HCT116 (cell line): ENCODE data around the gene KLHL25. TPM values are rescaled to one million over a fixed set of nuclear protein-coding genes. Genes with fewer than 3 reads are reported as not detected.

Source experiments
- ATAC-seq: fragments of 200-7000 bp; cut with Tn5 transposase; 2 replicates; pipeline ENCODE4 v1.9.1; 2020; ENCODE audit warnings: mild to moderate bottlenecking, moderate library complexity
- BruUV-seq: library from RNA; stranded (reverse); fragments of 400-500 nt; replicated peaks from 2 replicates; lab custom pipeline; 2021; lab: Mats Ljungman, UMichigan
- CTCF ChIA-PET: fragments of 300-600 bp; sonication (Branson Sonifier 250); formaldehyde crosslinking; loops from one replicate; lab custom pipeline; 2021; ENCODE audit warnings: antibody characterized with exemption; lab: Charles Lee
- POLR2A ChIA-PET: fragments of 300-600, 350-600 bp; sonication (Branson Sonifier 250); formaldehyde crosslinking; loops from one replicate; lab custom pipeline; 2021; ENCODE audit warnings: antibody characterized with exemption; lab: Charles Lee
- RAD21 ChIA-PET, 2 experiments: fragments of 300-600 bp; sonication (Branson Sonifier 250); formaldehyde crosslinking; loops; one replicate each; lab custom pipeline; 2023; ENCODE audit warnings: low total read pairs in 2 of 2; ENCODE audit not compliant: uncharacterized antibody in 2 of 2, unreplicated experiment in 2 of 2, low non-redundant PET in 1 of 2; lab: Charles Lee
- DNase-seq: peaks from one replicate; pipeline ENCODE4 v3.0.0-alpha.2; 2010; ENCODE audit warnings: low read depth, low spot score
- H2AFZ ChIP-seq: fragments of 200-600 bp; shearing (Covaris generic), sonication (generic); 2 replicates; pipeline ENCODE4 v1.6.1; 2017; ENCODE audit warnings: low read depth, mixed run types, mixed read lengths, antibody characterized with exemption, low read length; ENCODE audit not compliant: poor library complexity, severe bottlenecking
- H3K27ac ChIP-seq: 2 replicates; pipeline ENCODE4 v1.5.1; 2012; ENCODE audit warnings: low read depth, low read length
- H3K27me3 ChIP-seq: fragments of 200-600 bp; sonication (generic); 2 replicates; pipeline ENCODE4 v1.6.1; 2016; ENCODE audit warnings: mixed run types, low read length, mixed read lengths; ENCODE audit not compliant: insufficient read depth
- H3K36me3 ChIP-seq, 2 experiments: fragments of 200-500 bp in 1 of 2; fragments of 200-600 bp in 1 of 2; sonication (Bioruptor generic) in 1 of 2; sonication (generic) in 1 of 2; 2 replicates each; pipeline versions ENCODE4 v1.5.1 to v1.6.1; 2014 to 2016; ENCODE audit warnings: low read length in 2 of 2, inconsistent platforms in 1 of 2, mixed read lengths in 1 of 2, mixed run types in 1 of 2; ENCODE audit not compliant: insufficient read depth in 2 of 2, control insufficient read depth in 1 of 2
- H3K4me1 ChIP-seq, 2 experiments: fragments of 200-600 bp in 1 of 2; sonication (generic) in 1 of 2; 2 replicates each; pipeline versions ENCODE4 v1.5.1 to v1.6.1; 2012 to 2017; ENCODE audit warnings: low read length in 2 of 2, inconsistent platforms in 1 of 2, mild to moderate bottlenecking in 1 of 2, mixed read lengths in 1 of 2, mixed run types in 1 of 2, moderate library complexity in 1 of 2; ENCODE audit not compliant: insufficient read depth in 2 of 2, control insufficient read depth in 1 of 2
- H3K4me2 ChIP-seq: fragments of 200-600 bp; sonication (generic); 2 replicates; pipeline ENCODE4 v1.6.1; 2017; ENCODE audit warnings: mixed run types, low read length, mixed read lengths
- H3K4me3 ChIP-seq, 2 experiments: fragments of 200-600 bp in 1 of 2; sonication (generic) in 1 of 2; replicated peaks in 1 of 2; 2 replicates each; pipeline ENCODE4 v1.5.1; 2011 to 2016; ENCODE audit warnings: low read length in 2 of 2, control low read depth in 1 of 2, low read depth in 1 of 2, mild to moderate bottlenecking in 1 of 2, mixed read lengths in 1 of 2, mixed run types in 1 of 2
- H3K79me2 ChIP-seq: fragments of 200-600 bp; sonication (generic); 2 replicates; pipeline ENCODE4 v1.6.1; 2017; ENCODE audit warnings: mild to moderate bottlenecking, mixed run types, low read length, moderate library complexity, mixed read lengths; ENCODE audit not compliant: insufficient read depth
- H3K9ac ChIP-seq: fragments of 200-600 bp; sonication (generic); 2 replicates; pipeline ENCODE4 v1.6.1; 2016; ENCODE audit warnings: low read length, mixed read lengths
- H3K9me2 ChIP-seq: fragments of 200-600 bp; sonication (generic), shearing (Covaris generic); 2 replicates; pipeline ENCODE4 v1.6.1; 2017; ENCODE audit warnings: mixed run types, mild to moderate bottlenecking, moderate library complexity; ENCODE audit not compliant: insufficient read depth
- H3K9me3 ChIP-seq, 2 experiments: fragments of 200-500 bp in 1 of 2; fragments of 200-600 bp in 1 of 2; sonication (Bioruptor generic) in 1 of 2; sonication (generic) in 1 of 2; 2 replicates each; pipeline ENCODE4 v1.6.1; 2014 to 2017; ENCODE audit warnings: low read length in 2 of 2, mixed read lengths in 2 of 2, inconsistent platforms in 1 of 2, low read depth in 1 of 2, mild to moderate bottlenecking in 1 of 2, mixed run types in 1 of 2, moderate library complexity in 1 of 2; ENCODE audit not compliant: control insufficient read depth in 1 of 2, insufficient read depth in 1 of 2
- H4K20me1 ChIP-seq: fragments of 200-600 bp; sonication (generic), shearing (Covaris generic); 2 replicates; pipeline ENCODE4 v1.6.1; 2017; ENCODE audit warnings: mixed run types, mild to moderate bottlenecking, moderate library complexity; ENCODE audit not compliant: insufficient read depth
- CBX3 ChIP-seq: IDR thresholded peaks from 2 replicates; pipeline ENCODE4 v1.6.1; 2012; ENCODE audit warnings: low read depth
- EZH2 ChIP-seq: fragments of 200-600 bp; sonication (generic); IDR thresholded peaks from 2 replicates; pipeline ENCODE4 v1.6.1; 2017; ENCODE audit warnings: antibody characterized with exemption, mixed run types
- POLR2A ChIP-seq: IDR thresholded peaks from 2 replicates; pipeline ENCODE4 v1.7.0; 2011; ENCODE audit warnings: borderline replicate concordance; ENCODE audit not compliant: insufficient read depth, insufficient read length; ENCODE audit errors: extremely low read depth
- POLR2AphosphoS5 ChIP-seq: IDR thresholded peaks from 2 replicates; pipeline ENCODE4 v1.6.1; 2011; ENCODE audit warnings: mild to moderate bottlenecking, low read depth, low read length, moderate library complexity
- REST ChIP-seq: IDR thresholded peaks from 2 replicates; pipeline ENCODE4 v1.6.1; 2012; ENCODE audit warnings: low read depth
- SIN3A ChIP-seq: IDR thresholded peaks from 2 replicates; pipeline ENCODE4 v1.6.1; 2012; ENCODE audit warnings: low read depth
- SP1 ChIP-seq: IDR thresholded peaks from 2 replicates; pipeline ENCODE4 v1.6.1; 2012; ENCODE audit warnings: low read depth
- TCF7L2 ChIP-seq: IDR thresholded peaks from 2 replicates; pipeline ENCODE4 v1.7.0; 2011; ENCODE audit warnings: borderline replicate concordance, inconsistent platforms; ENCODE audit not compliant: insufficient read depth, insufficient read length; ENCODE audit errors: extremely low read depth
- ZBTB33 ChIP-seq: IDR thresholded peaks from 2 replicates; pipeline ENCODE4 v1.6.1; 2011; ENCODE audit warnings: mild to moderate bottlenecking, low read length, moderate library complexity; ENCODE audit not compliant: insufficient replicate concordance; ENCODE audit errors: extremely low read depth
- ZFX ChIP-seq: fragments of 450-650 bp; IDR thresholded peaks from 2 replicates; pipeline ENCODE4 v1.6.1; 2017
- intact Hi-C: fragments of 100-400 bp; cut with micrococcal nuclease; formaldehyde crosslinking; loops from 2 replicates; pipeline ENCODE4 v1.10.0; 2022
- total RNA-seq: library from RNA; stranded (reverse); gene quantifications from one replicate; pipeline ENCODE4 v1.2.1, GENCODE V29; 2021; ENCODE audit not compliant: unreplicated experiment
- TF ChIP-seq, protein P1 (sequence below): IDR thresholded peaks from 2 replicates; pipeline ENCODE4 v1.6.1; 2012

KLHL25 gene
- total RNA-seq, 1 experiment from 2014 or later, result 5.3 TPM

DNA sequence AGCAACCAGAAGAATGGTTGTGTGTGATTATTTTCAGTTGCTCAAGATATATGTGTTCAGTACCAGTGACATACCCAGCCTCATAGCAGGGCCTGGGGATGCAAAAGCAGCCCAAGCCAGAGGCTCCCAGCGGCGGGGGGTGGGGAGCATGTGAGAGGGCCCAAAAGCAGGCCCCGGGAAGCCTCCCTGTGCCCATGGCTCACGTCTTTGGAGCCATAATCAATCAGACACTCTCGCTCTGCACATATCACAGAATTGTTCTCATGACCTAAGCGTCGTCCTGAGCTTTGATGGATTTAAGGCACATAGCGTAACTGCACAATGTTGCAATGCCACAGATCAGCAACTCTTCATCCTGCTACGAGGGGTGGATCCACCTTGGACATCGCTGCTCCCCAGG is 20.8 kb downstream of the KLHL25 start:
- Histone ChIP-seq H3K9me2 (no peaks in the 10 kb centered on the region), H3K4me1 (peaks cover 0 to 6% of the 10 kb centered on the region in 2 experiments; a peak in 1 of 4 replicates), H3K4me3 (no peak overlapping the region), H3K36me3 (no peaks in the 10 kb centered on the region), H3K27me3 (no peaks in the 10 kb centered on the region), H3K4me2 (no peak overlapping the region), H4K20me1 (no peaks in the 10 kb centered on the region), H3K9ac (no peak overlapping the region), H3K27ac (no peak overlapping the region), H3K79me2 (peaks cover 4% of the 10 kb centered on the region; the same call in 1 of the 2 replicates), H2AFZ (no peak overlapping the region), H3K9me3 (no peaks in the 10 kb centered on the region)
- DNase-seq, result no peak
- no TSS peak for BruUV-seq
- RAD21 ChIA-PET, result no interaction called here
- ATAC-seq, result no peak
- POLR2A ChIA-PET, result no interaction called here
- TF ChIP-seq TCF7L2, result no peak
- TF ChIP-seq ZFX, result no peak
- TF ChIP-seq POLR2A, result no peak
- no peak for TF ChIP-seq EZH2
- TF ChIP-seq SIN3A, result no peak
- no peak for TF ChIP-seq SP1
- TF ChIP-seq REST, result no peak
- CTCF ChIA-PET, result no interaction called here
- intact Hi-C loops, result no loop called here

- no peaks in the 10 kb centered on the region for H4K20me1 ChIP-seq
- no peaks in the 10 kb centered on the region; the same call in 1 of the 2 replicates for H3K79me2 ChIP-seq
- no peak overlapping the region for H3K9ac ChIP-seq
- ATAC-seq (no peak), DNase-seq (no peak)
- no peaks in the 10 kb centered on the region for H3K9me2 ChIP-seq
- no peak overlapping the region for H3K4me3 ChIP-seq
- no peak overlapping the region for H2AFZ ChIP-seq
- TF ChIP-seq POLR2AphosphoS5, result no peak
- no peak for TF ChIP-seq ZBTB33
- TF ChIP-seq POLR2A, result no peak
- no peak for TF ChIP-seq EZH2
- TF ChIP-seq SIN3A, result no peak
- TF ChIP-seq, protein P1, sequence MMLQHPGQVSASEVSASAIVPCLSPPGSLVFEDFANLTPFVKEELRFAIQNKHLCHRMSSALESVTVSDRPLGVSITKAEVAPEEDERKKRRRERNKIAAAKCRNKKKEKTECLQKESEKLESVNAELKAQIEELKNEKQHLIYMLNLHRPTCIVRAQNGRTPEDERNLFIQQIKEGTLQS, result no peak
- TF ChIP-seq CBX3, result no peak
- RAD21 ChIA-PET, result no interaction called here
- H3K4me2 ChIP-seq, result no peak overlapping the region
- H3K4me1 ChIP-seq, result peaks cover 0 to 6% of the 10 kb centered on the region in 2 experiments; a peak in 1 of 4 replicates
- BruUV-seq, result no TSS peak
- no peaks in the 10 kb centered on the region for H3K27me3 ChIP-seq
- CTCF ChIA-PET, result no interaction called here
- no peaks in the 10 kb centered on the region for H3K9me3 ChIP-seq
- intact Hi-C loops, result no loop called here
- H3K36me3 ChIP-seq, result no peaks in the 10 kb centered on the region
- POLR2A ChIA-PET, result no interaction called here
- no peak overlapping the region for H3K27ac ChIP-seq
These were observed 21.5 kb downstream of the KLHL25 start for GRCh38 chr15:85773249-85773648.
